ENCODE results near the gene HM13. TPM values are rescaled to one million over a fixed set of nuclear protein-coding genes. Genes with fewer than 3 reads are reported as not detected.
"Not testable (repeated sequence)": the region's sequence is repeated elsewhere in the genome, so short reads cannot be mapped to it uniquely, and the experiment has no call there.

HM13 gene
- total and polyA plus RNA-seq, 2 donors (not counting 1 experiment from before 2014, with no cell fraction given) = 73.2 to 85.1 TPM

DNA sequence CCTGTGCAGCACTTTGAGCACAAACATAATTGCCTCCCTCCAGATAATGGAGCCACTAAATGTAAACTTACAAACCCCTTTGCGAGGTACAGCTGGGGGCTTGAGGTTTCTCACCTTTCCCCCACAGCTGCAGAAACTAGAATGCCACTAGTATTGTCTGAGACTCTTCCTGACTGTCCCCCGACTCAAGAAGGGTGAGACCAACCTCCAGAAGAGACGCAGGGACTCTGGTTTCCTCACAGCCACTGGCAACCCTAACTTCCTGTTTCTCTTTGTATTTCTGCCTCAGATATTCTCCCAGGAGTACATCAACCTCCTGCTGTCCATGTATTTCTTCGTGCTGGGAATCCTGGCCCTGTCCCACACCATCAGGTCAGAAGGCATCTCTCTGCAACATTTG lies 23.6 kb downstream of the HM13 start:
- Mint-ChIP-seq H3K27ac (no peak overlapping the region), H3K4me3 (no peak overlapping the region), H3K27me3 (no peaks in the 10 kb centered on the region), H3K9me3 (ENCODE audit: insufficient read depth) (no peaks in the 10 kb centered on the region), H3K4me1 (no peaks in the 10 kb centered on the region)
- no peak for DNase-seq
- no peaks in the 10 kb centered on the region for H3K4me1 ChIP-seq (ENCODE audit: control insufficient read depth in 2 of 2, insufficient read depth in 2 of 2, low read length in 2 of 2)
- no peak overlapping the region for H2AFZ ChIP-seq (ENCODE audit: insufficient read depth, low read depth, low read length, poor library complexity, severe bottlenecking)
- H4K20me1 ChIP-seq (ENCODE audit: control insufficient read depth, insufficient read depth, low read length, poor library complexity, severe bottlenecking) = peaks cover 7% of the 10 kb centered on the region
- TF ChIP-seq, protein P1, sequence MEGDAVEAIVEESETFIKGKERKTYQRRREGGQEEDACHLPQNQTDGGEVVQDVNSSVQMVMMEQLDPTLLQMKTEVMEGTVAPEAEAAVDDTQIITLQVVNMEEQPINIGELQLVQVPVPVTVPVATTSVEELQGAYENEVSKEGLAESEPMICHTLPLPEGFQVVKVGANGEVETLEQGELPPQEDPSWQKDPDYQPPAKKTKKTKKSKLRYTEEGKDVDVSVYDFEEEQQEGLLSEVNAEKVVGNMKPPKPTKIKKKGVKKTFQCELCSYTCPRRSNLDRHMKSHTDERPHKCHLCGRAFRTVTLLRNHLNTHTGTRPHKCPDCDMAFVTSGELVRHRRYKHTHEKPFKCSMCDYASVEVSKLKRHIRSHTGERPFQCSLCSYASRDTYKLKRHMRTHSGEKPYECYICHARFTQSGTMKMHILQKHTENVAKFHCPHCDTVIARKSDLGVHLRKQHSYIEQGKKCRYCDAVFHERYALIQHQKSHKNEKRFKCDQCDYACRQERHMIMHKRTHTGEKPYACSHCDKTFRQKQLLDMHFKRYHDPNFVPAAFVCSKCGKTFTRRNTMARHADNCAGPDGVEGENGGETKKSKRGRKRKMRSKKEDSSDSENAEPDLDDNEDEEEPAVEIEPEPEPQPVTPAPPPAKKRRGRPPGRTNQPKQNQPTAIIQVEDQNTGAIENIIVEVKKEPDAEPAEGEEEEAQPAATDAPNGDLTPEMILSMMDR (IDR thresholded peaks at IDR 0.05) = no peak
- TF ChIP-seq EZH2 (IDR thresholded peaks at IDR 0.05; ENCODE audit: borderline replicate concordance, insufficient read depth, low read depth, low read length, poor library complexity, severe bottlenecking) = no peak
- intact Hi-C loops (cut with micrococcal nuclease) = no loop called here
- H3K79me2 ChIP-seq (ENCODE audit: control insufficient read depth, insufficient read depth, low read length) = peaks cover 12% of the 10 kb centered on the region
- H3K27me3 ChIP-seq (replicated peaks in 1 of 4; ENCODE audit: control extremely low read depth in 1 of 4, control insufficient read depth in 3 of 4, insufficient read depth in 4 of 4, low read length in 3 of 4) = no peaks in the 10 kb centered on the region
- H3K36me3 ChIP-seq (replicated peaks in 1 of 2; ENCODE audit: control extremely low read depth in 1 of 2, control insufficient read depth in 1 of 2, extremely low read depth in 1 of 2, insufficient read depth in 2 of 2, low read length in 1 of 2) = peaks cover 22 to 68% of the 10 kb centered on the region in 2 experiments
- H3K4me3 ChIP-seq (ENCODE audit: control extremely low read depth in 1 of 5, extremely low read depth in 1 of 5, insufficient read depth in 1 of 5, low read depth in 2 of 5, low read length in 4 of 5) = no peak overlapping the region
- no peak overlapping the region for H3K27ac ChIP-seq (ENCODE audit: low read length in 2 of 2)
- WGBS (ENCODE audit: insufficient coverage) = 15% methylated on average over 3 of the region's 4 CpGs
- H3K4me2 ChIP-seq (replicated peaks; ENCODE audit: low read depth, low read length, poor library complexity, severe bottlenecking) = no peak overlapping the region
- ChIA-PET POLR2A (no interaction called here), CTCF (no interaction called here)
- H3K9ac ChIP-seq (ENCODE audit: low read length) = no peak overlapping the region
- H3K9me3 ChIP-seq (ENCODE audit: control extremely low read depth in 1 of 3, control insufficient read depth in 2 of 3, insufficient read depth in 1 of 3, low read length in 2 of 3) = no peaks in the 10 kb centered on the region
- ATAC-seq (ENCODE audit: low read depth) = no peak

DNA sequence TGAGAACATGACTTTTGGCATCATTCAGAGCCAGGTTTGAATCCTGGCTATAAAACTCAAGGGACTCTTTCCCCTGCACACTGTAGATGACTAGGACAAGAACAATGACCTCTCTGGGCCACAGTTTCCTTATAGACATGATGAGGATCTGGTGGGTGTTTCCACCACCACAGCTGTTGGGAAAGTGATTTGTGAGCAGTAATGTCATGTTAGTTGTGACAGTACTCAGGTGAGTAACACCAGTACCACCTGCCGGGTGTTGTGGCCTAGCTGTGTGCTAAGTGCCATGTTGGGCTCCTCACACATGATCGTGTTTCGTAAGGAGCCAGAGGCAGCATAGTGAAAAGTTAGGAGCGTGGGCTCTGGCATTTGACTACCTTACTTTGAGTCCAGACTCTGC lies 24.1 kb downstream of the HM13 start:
- H3K27ac ChIP-seq (ENCODE audit: low read length in 2 of 2) = no peak overlapping the region
- H3K9me3 ChIP-seq (ENCODE audit: control extremely low read depth in 1 of 3, control insufficient read depth in 2 of 3, insufficient read depth in 1 of 3, low read length in 2 of 3) = no peaks in the 10 kb centered on the region
- ATAC-seq (ENCODE audit: low read depth) (no peak), DNase-seq (no peak)
- H3K9ac ChIP-seq (ENCODE audit: low read length) = no peak overlapping the region
- ChIA-PET POLR2A (no interaction called here), CTCF (no interaction called here)
- Mint-ChIP-seq H3K27me3 (no peaks in the 10 kb centered on the region), H3K4me3 (no peak overlapping the region), H3K4me1 (no peaks in the 10 kb centered on the region), H3K9me3 (ENCODE audit: insufficient read depth) (no peaks in the 10 kb centered on the region), H3K27ac (no peak overlapping the region)
- H3K27me3 ChIP-seq (replicated peaks in 1 of 4; ENCODE audit: control extremely low read depth in 1 of 4, control insufficient read depth in 3 of 4, insufficient read depth in 4 of 4, low read length in 3 of 4) = no peaks in the 10 kb centered on the region
- no peak overlapping the region for H3K4me2 ChIP-seq (replicated peaks; ENCODE audit: low read depth, low read length, poor library complexity, severe bottlenecking)
- peaks cover 3% of the 10 kb centered on the region for H4K20me1 ChIP-seq (ENCODE audit: control insufficient read depth, insufficient read depth, low read length, poor library complexity, severe bottlenecking)
- no peak overlapping the region for H2AFZ ChIP-seq (ENCODE audit: insufficient read depth, low read depth, low read length, poor library complexity, severe bottlenecking)
- no peak overlapping the region for H3K4me3 ChIP-seq (ENCODE audit: control extremely low read depth in 1 of 5, extremely low read depth in 1 of 5, insufficient read depth in 1 of 5, low read depth in 2 of 5, low read length in 4 of 5)
- WGBS (ENCODE audit: insufficient coverage) = 97% methylated on average over 4 of the region's 4 CpGs
- TF ChIP-seq EZH2 (IDR thresholded peaks at IDR 0.05; ENCODE audit: borderline replicate concordance, insufficient read depth, low read depth, low read length, poor library complexity, severe bottlenecking) = no peak
- TF ChIP-seq, protein P1 (IDR thresholded peaks at IDR 0.05) = no peak
- H3K36me3 ChIP-seq (replicated peaks in 1 of 2; ENCODE audit: control extremely low read depth in 1 of 2, control insufficient read depth in 1 of 2, extremely low read depth in 1 of 2, insufficient read depth in 2 of 2, low read length in 1 of 2) = peaks cover 22 to 66% of the 10 kb centered on the region in 2 experiments
- no peaks in the 10 kb centered on the region for H3K4me1 ChIP-seq (ENCODE audit: control insufficient read depth in 2 of 2, insufficient read depth in 2 of 2, low read length in 2 of 2)
- intact Hi-C loops (cut with micrococcal nuclease) = no loop called here
- H3K79me2 ChIP-seq (ENCODE audit: control insufficient read depth, insufficient read depth, low read length) = peaks cover 9% of the 10 kb centered on the region

DNA sequence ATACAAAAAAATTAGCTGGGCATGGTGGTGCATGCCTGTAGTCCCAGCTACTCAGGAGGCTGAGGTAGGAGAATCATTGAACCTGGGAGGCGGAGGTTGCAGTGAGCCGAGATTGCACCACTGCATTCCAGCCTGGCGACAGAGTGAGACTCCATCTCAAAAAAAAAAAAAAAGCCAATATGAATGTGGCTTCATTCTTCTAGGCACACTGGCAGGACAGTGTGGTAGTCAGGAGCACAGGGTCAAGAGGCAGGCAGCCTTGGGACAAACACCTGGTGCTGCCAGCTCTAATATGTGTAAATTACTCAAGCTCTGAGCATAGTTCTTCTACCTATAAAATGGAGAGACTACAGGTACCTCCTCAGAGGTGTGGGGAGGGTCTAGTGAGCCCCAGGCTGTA lies 25.4 kb downstream of the HM13 start:
- H3K27ac ChIP-seq (ENCODE audit: low read length in 2 of 2); H3K4me3 ChIP-seq (ENCODE audit: control extremely low read depth in 1 of 5, extremely low read depth in 1 of 5, insufficient read depth in 1 of 5, low read depth in 2 of 5, low read length in 4 of 5); H3K4me1 ChIP-seq (ENCODE audit: control insufficient read depth in 2 of 2, insufficient read depth in 2 of 2, low read length in 2 of 2); H3K4me3 Mint-ChIP-seq; H3K27ac Mint-ChIP-seq; H3K9me3 Mint-ChIP-seq (ENCODE audit: insufficient read depth); CTCF ChIA-PET; H3K4me2 ChIP-seq (replicated peaks; ENCODE audit: low read depth, low read length, poor library complexity, severe bottlenecking); H3K9me3 ChIP-seq (ENCODE audit: control extremely low read depth in 1 of 3, control insufficient read depth in 2 of 3, insufficient read depth in 1 of 3, low read length in 2 of 3); intact Hi-C loops (cut with micrococcal nuclease); H3K27me3 Mint-ChIP-seq; ATAC-seq (ENCODE audit: low read depth); H4K20me1 ChIP-seq (ENCODE audit: control insufficient read depth, insufficient read depth, low read length, poor library complexity, severe bottlenecking); H3K4me1 Mint-ChIP-seq; H3K27me3 ChIP-seq (replicated peaks in 1 of 4; ENCODE audit: control extremely low read depth in 1 of 4, control insufficient read depth in 3 of 4, insufficient read depth in 4 of 4, low read length in 3 of 4); H3K9ac ChIP-seq (ENCODE audit: low read length); DNase-seq; H3K79me2 ChIP-seq (ENCODE audit: control insufficient read depth, insufficient read depth, low read length); H2AFZ ChIP-seq (ENCODE audit: insufficient read depth, low read depth, low read length, poor library complexity, severe bottlenecking): not testable (repeated sequence)
- POLR2A ChIA-PET = interaction anchor here (0.7 kb wide), 1 partner anchor 65 kb away, joined by 6 read pairs; the partner anchor contains the start of gene ID1
- H3K36me3 ChIP-seq (replicated peaks in 1 of 2; ENCODE audit: control extremely low read depth in 1 of 2, control insufficient read depth in 1 of 2, extremely low read depth in 1 of 2, insufficient read depth in 2 of 2, low read length in 1 of 2) = peaks cover 22 to 58% of the 10 kb centered on the region in 2 experiments
- WGBS (ENCODE audit: insufficient coverage) = 100% methylated on average over 2 of the region's 3 CpGs
